Adipocyte (in vitro differentiated cells): ENCODE measurements around the gene CFAP61.

Source experiments
- DNase-seq: peaks from one replicate; pipeline ENCODE4 v3.0.0-alpha.2; 2015; ENCODE audit warnings: low read depth
- H3K27me3 ChIP-seq: replicated peaks from 2 replicates; pipeline ENCODE4 v1.7.0; 2013; ENCODE audit warnings: mild to moderate bottlenecking, low read length, moderate library complexity; ENCODE audit not compliant: control insufficient read depth, insufficient read depth
- H3K36me3 ChIP-seq: 2 replicates; pipeline ENCODE4 v1.7.0; 2013; ENCODE audit warnings: low read length, mild to moderate bottlenecking, moderate library complexity; ENCODE audit not compliant: control insufficient read depth, insufficient read depth, severe bottlenecking
- H3K4me1 ChIP-seq: 2 replicates; pipeline ENCODE4 v1.7.0; 2013; ENCODE audit warnings: mild to moderate bottlenecking, low read length, moderate library complexity; ENCODE audit not compliant: control insufficient read depth, insufficient read depth
- H3K4me3 ChIP-seq: 2 replicates; pipeline ENCODE4 v1.7.0; 2013; ENCODE audit warnings: mild to moderate bottlenecking, low read length, moderate library complexity
- H3K9ac ChIP-seq: 2 replicates; pipeline ENCODE4 v1.7.0; 2013; ENCODE audit warnings: mild to moderate bottlenecking, low read length, moderate library complexity
- H3K9me3 ChIP-seq: 2 replicates; pipeline ENCODE4 v1.7.0; 2013; ENCODE audit warnings: mild to moderate bottlenecking, low read length, moderate library complexity; ENCODE audit not compliant: control insufficient read depth

Gene CFAP61

GRCh38 chr20:20038586-20038985 lies 13.7 kb upstream of the CFAP61 start:
- H3K9ac ChIP-seq = peak overlapping the region; percentile 18
- peaks cover 100% of the 10 kb centered on the region for H3K36me3 ChIP-seq

GRCh38 chr20:20039752-20040387 lies 12.5 kb upstream of the CFAP61 start:
- no peak for DNase-seq
- Histone ChIP-seq H3K9ac (no peak overlapping the region), H3K4me3 (no peak overlapping the region), H3K4me1 (peaks cover 11% of the 10 kb centered on the region), H3K9me3 (no peaks in the 10 kb centered on the region), H3K27me3 (no peaks in the 10 kb centered on the region), H3K36me3 (peaks cover 100% of the 10 kb centered on the region)

More at GRCh38 chr20:20038586-20038985, 13.7 kb upstream of the CFAP61 start:
- no peaks in the 10 kb centered on the region for H3K27me3 ChIP-seq
- no peak overlapping the region for H3K4me3 ChIP-seq
- no peaks in the 10 kb centered on the region for H3K9me3 ChIP-seq
- H3K4me1 ChIP-seq = peaks cover 18% of the 10 kb centered on the region
- DNase-seq = no peak

GRCh38 chr20:20051767-20052073 lies 612 bp upstream of the CFAP61 start:
- Histone ChIP-seq H3K4me3 (peak overlapping the region; percentile 89), H3K36me3 (peaks cover 37% of the 10 kb centered on the region), H3K4me1 (peaks cover 7% of the 10 kb centered on the region), H3K9ac (peak overlapping the region; percentile 91), H3K9me3 (no peaks in the 10 kb centered on the region), H3K27me3 (no peaks in the 10 kb centered on the region)
- no peak for DNase-seq

- Histone ChIP-seq H3K4me3 (no peak overlapping the region), H3K36me3 (no peaks in the 10 kb centered on the region), H3K9ac (no peak overlapping the region), H3K27me3 (no peaks in the 10 kb centered on the region), H3K9me3 (no peaks in the 10 kb centered on the region), H3K4me1 (no peaks in the 10 kb centered on the region)
- no peak for DNase-seq
Observed at GRCh38 chr20:20060234-20060998, 8.1 kb downstream of the CFAP61 start.

GRCh38 chr20:20063941-20064702 lies 11.8 kb downstream of the CFAP61 start:
- Histone ChIP-seq H3K9me3 (no peaks in the 10 kb centered on the region), H3K36me3 (no peaks in the 10 kb centered on the region), H3K9ac (no peak overlapping the region), H3K27me3 (no peaks in the 10 kb centered on the region), H3K4me1 (no peaks in the 10 kb centered on the region), H3K4me3 (no peak overlapping the region)
- DNase-seq = peak; percentile 3

- Histone ChIP-seq H3K9ac (no peak overlapping the region), H3K27me3 (no peaks in the 10 kb centered on the region), H3K4me3 (no peak overlapping the region), H3K36me3 (no peaks in the 10 kb centered on the region), H3K4me1 (no peaks in the 10 kb centered on the region), H3K9me3 (no peaks in the 10 kb centered on the region)
- no peak for DNase-seq
Observed at GRCh38 chr20:20065361-20065760, 13.0 kb downstream of the CFAP61 start.

GRCh38 chr20:20070871-20071726 lies 18.8 kb downstream of the CFAP61 start:
- no peak overlapping the region for H3K9ac ChIP-seq
- H3K4me1 ChIP-seq = no peaks in the 10 kb centered on the region
- H3K27me3 ChIP-seq = peaks cover 4% of the 10 kb centered on the region
- no peaks in the 10 kb centered on the region for H3K9me3 ChIP-seq
- no peak for DNase-seq
- no peak overlapping the region for H3K4me3 ChIP-seq
- H3K36me3 ChIP-seq = no peaks in the 10 kb centered on the region

- DNase-seq = no peak
- peaks cover 2% of the 10 kb centered on the region for H3K4me1 ChIP-seq
- H3K4me3 ChIP-seq = no peak overlapping the region
- no peaks in the 10 kb centered on the region for H3K9me3 ChIP-seq
- H3K36me3 ChIP-seq = no peaks in the 10 kb centered on the region
- H3K9ac ChIP-seq = no peak overlapping the region
- H3K27me3 ChIP-seq = peaks cover 4% of the 10 kb centered on the region
Observed at GRCh38 chr20:20073801-20074371, 21.6 kb downstream of the CFAP61 start.

- peaks cover 2% of the 10 kb centered on the region for H3K4me1 ChIP-seq
- H3K9me3 ChIP-seq = no peaks in the 10 kb centered on the region
- DNase-seq = no peak
- H3K36me3 ChIP-seq = no peaks in the 10 kb centered on the region
- no peak overlapping the region for H3K4me3 ChIP-seq
- no peak overlapping the region for H3K9ac ChIP-seq
- H3K27me3 ChIP-seq = peaks cover 4% of the 10 kb centered on the region
Observed at GRCh38 chr20:20075032-20075431, 22.7 kb downstream of the CFAP61 start.

GRCh38 chr20:20076297-20077065 lies 24.1 kb downstream of the CFAP61 start:
- H3K9ac ChIP-seq = no peak overlapping the region
- H3K27me3 ChIP-seq = peaks cover 9% of the 10 kb centered on the region
- H3K9me3 ChIP-seq = no peaks in the 10 kb centered on the region
- peak; percentile 36 for DNase-seq
- peaks cover 2% of the 10 kb centered on the region for H3K4me1 ChIP-seq
- H3K36me3 ChIP-seq = no peaks in the 10 kb centered on the region
- H3K4me3 ChIP-seq = no peak overlapping the region
